Liver (tissue), 9 donors: ENCODE data around the gene LHCGR. TPM values are rescaled to one million over a fixed set of nuclear protein-coding genes. Genes with fewer than 3 reads are reported as not detected.

ENCODE experiments used
- DNase-seq: peaks from one replicate; pipeline ENCODE4 v3.0.0-alpha.2; 2017; ENCODE audit warnings: low spot score
- H3K27ac ChIP-seq, 2 donors: one replicate each; pipeline ENCODE4 v1.7.0; 2013; ENCODE audit warnings: inconsistent platforms in 2 of 2, low read length in 2 of 2, control low read depth in 1 of 2, low read depth in 1 of 2, mild to moderate bottlenecking in 1 of 2
- H3K27me3 ChIP-seq, 4 donors: one replicate each; pipeline versions ENCODE4 v1.6.1 to v1.7.0; 2013; ENCODE audit warnings: low read length in 3 of 4, inconsistent platforms in 1 of 4, mild to moderate bottlenecking in 1 of 4, moderate library complexity in 1 of 4; ENCODE audit not compliant: control insufficient read depth in 4 of 4, insufficient read depth in 4 of 4
- H3K36me3 ChIP-seq, 4 donors: one replicate each; pipeline versions ENCODE4 v1.6.1 to v1.7.0; 2013; ENCODE audit warnings: low read length in 3 of 4, mild to moderate bottlenecking in 3 of 4, low read depth in 1 of 4, moderate library complexity in 1 of 4; ENCODE audit not compliant: control insufficient read depth in 4 of 4, insufficient read depth in 3 of 4
- H3K4me1 ChIP-seq, 4 donors: one replicate each; pipeline versions ENCODE4 v1.6.1 to v1.7.0; 2013; ENCODE audit warnings: low read length in 3 of 4, mild to moderate bottlenecking in 3 of 4, moderate library complexity in 1 of 4; ENCODE audit not compliant: control insufficient read depth in 4 of 4, insufficient read depth in 4 of 4
- H3K4me3 ChIP-seq, 3 donors: one replicate each; pipeline versions ENCODE4 v1.6.1 to v1.7.0; 2013; ENCODE audit warnings: low read length in 3 of 3, control low read depth in 1 of 3, low read depth in 1 of 3, mild to moderate bottlenecking in 1 of 3
- H3K9ac ChIP-seq, 2 donors: one replicate each; pipeline ENCODE4 v1.7.0; 2013; ENCODE audit warnings: low read length in 2 of 2, mild to moderate bottlenecking in 2 of 2, moderate library complexity in 2 of 2, control low read depth in 1 of 2, low read depth in 1 of 2
- H3K9me3 ChIP-seq, 4 donors: one replicate each; pipeline versions ENCODE4 v1.6.1 to v1.7.0; 2013; ENCODE audit warnings: low read length in 3 of 4; ENCODE audit not compliant: control insufficient read depth in 4 of 4
- EGR1 ChIP-seq, 2 donors: IDR thresholded peaks; 2 replicates each; pipeline ENCODE4 v1.6.1; 2016 to 2018; ENCODE audit warnings: antibody characterized with exemption in 2 of 2, low read depth in 2 of 2
- FOXA1 ChIP-seq: IDR thresholded peaks from 2 replicates; pipeline ENCODE4 v1.6.1; 2016; ENCODE audit warnings: antibody characterized with exemption
- FOXA2 ChIP-seq: IDR thresholded peaks from 2 replicates; pipeline ENCODE4 v1.6.1; 2016; ENCODE audit warnings: antibody characterized with exemption
- GABPA ChIP-seq, 2 donors: IDR thresholded peaks in 1 of 2; conservative IDR thresholded peaks in 1 of 2; 2 replicates each; pipeline ENCODE4 v1.6.1; 2016; ENCODE audit warnings: antibody characterized with exemption in 2 of 2, mild to moderate bottlenecking in 1 of 2, moderate library complexity in 1 of 2
- HNF4A ChIP-seq, 2 donors: conservative IDR thresholded peaks; 2 replicates each; pipeline ENCODE4 v1.6.1; 2016; ENCODE audit warnings: antibody characterized with exemption in 2 of 2, mild to moderate bottlenecking in 2 of 2
- HNF4G ChIP-seq: IDR thresholded peaks from 2 replicates; pipeline ENCODE4 v1.6.1; 2016; ENCODE audit warnings: antibody characterized with exemption
- JUND ChIP-seq, 2 donors: IDR thresholded peaks; 2 replicates each; pipeline ENCODE4 v1.6.1; 2016; ENCODE audit warnings: antibody characterized with exemption in 2 of 2
- NR2F2 ChIP-seq: IDR thresholded peaks from 2 replicates; pipeline ENCODE4 v1.6.1; 2016; ENCODE audit warnings: antibody characterized with exemption
- RAD21 ChIP-seq, 2 donors: IDR thresholded peaks; 2 replicates each; pipeline ENCODE4 v1.6.1; 2016; ENCODE audit warnings: antibody characterized with exemption in 2 of 2, mild to moderate bottlenecking in 2 of 2
- RXRA ChIP-seq, 2 donors: IDR thresholded peaks; 2 replicates each; pipeline ENCODE4 v1.6.1; 2017 to 2018; ENCODE audit warnings: antibody characterized with exemption in 2 of 2, mild to moderate bottlenecking in 1 of 2
- SP1 ChIP-seq: IDR thresholded peaks from 2 replicates; pipeline ENCODE4 v1.6.1; 2018; ENCODE audit warnings: antibody characterized with exemption, mild to moderate bottlenecking
- TAF1 ChIP-seq: conservative IDR thresholded peaks from 2 replicates; pipeline ENCODE4 v1.6.1; 2016; ENCODE audit warnings: antibody characterized with exemption, mild to moderate bottlenecking
- YY1 ChIP-seq: IDR thresholded peaks from 2 replicates; pipeline ENCODE4 v1.6.1; 2016; ENCODE audit warnings: antibody characterized with exemption, mild to moderate bottlenecking
- WGBS: extraction: QIAGEN DNeasy Blood & Tissue Kit; methylation state at CpG from one replicate; pipeline ENCODE4 v1.1.7; 2013; 5-methylcytosine and 5-hydroxymethylcytosine counted together
- polyA plus RNA-seq, 2 donors: library from polyadenylated mRNA; stranded (reverse) in 1 of 2; unstranded in 1 of 2; fragments of 200-250 nt in 1 of 2; fragments of >200 nt in 1 of 2; fragmentation: Nextera tagmentation in 1 of 2; extraction: Ambion mirVana in 1 of 2; gene quantifications; one replicate each; pipeline versions ENCODE4 v1.2.1 to v1.2.3, GENCODE V29; 2013 to 2015
- total RNA-seq, 2 donors: library from RNA; depleted of rRNA; stranded (reverse); fragments of >200 nt; gene quantifications; one replicate each; pipeline ENCODE4 v1.2.3, GENCODE V29; 2014
- TF ChIP-seq, protein P1 (sequence below): IDR thresholded peaks from 2 replicates; pipeline ENCODE4 v1.6.1; 2016; ENCODE audit warnings: antibody characterized with exemption
- TF ChIP-seq, protein P2 (sequence below): IDR thresholded peaks from 2 replicates; pipeline ENCODE4 v1.6.1; 2016; ENCODE audit warnings: antibody characterized with exemption
- TF ChIP-seq, protein P3 (sequence below): IDR thresholded peaks from 2 replicates; pipeline ENCODE4 v1.6.1; 2016; ENCODE audit warnings: antibody characterized with exemption
- TF ChIP-seq, protein P4 (sequence below): IDR thresholded peaks from 2 replicates; pipeline ENCODE4 v1.6.1; 2016; ENCODE audit warnings: antibody characterized with exemption, mild to moderate bottlenecking
- TF ChIP-seq, protein P5 (sequence below): fragments of 150-350 bp; IDR thresholded peaks from 2 replicates; pipeline ENCODE4 v1.5.1; 2017; ENCODE audit warnings: improper control_type of control experiment, low read depth, low read length; ENCODE audit not compliant: missing input control
- donor health status: healthy.
- donor health status: healthy.
- donor health status: healthy.
- donor health status: healthy.
- donor health status: healthy.

Gene LHCGR
- total and polyA plus RNA-seq, 4 donors, result not detected

DNA sequence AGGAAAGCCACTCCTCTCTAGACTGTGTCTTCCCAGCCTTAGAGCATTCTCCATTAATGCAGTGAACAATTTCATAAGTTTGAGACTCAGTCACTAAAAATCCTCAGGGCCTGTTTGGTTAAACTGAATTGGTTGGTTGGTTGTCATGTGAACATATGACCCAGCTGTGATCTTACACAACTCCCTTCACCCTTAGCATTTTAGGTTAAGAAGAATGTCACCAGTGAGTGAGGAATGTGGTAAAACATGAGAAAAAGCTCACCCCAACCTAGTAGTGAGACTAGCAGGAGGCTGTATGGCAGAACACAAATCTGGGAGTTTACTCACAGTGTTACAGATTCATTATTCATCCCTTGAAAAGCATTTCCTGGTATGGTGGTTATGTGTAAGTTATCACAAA is 32.4 kb downstream of the LHCGR start:
- DNase-seq, result no peak
- no peaks in the 10 kb centered on the region for H3K27me3 ChIP-seq
- no peak overlapping the region for H3K27ac ChIP-seq
- TF ChIP-seq GABPA (IDR thresholded peaks at IDR 0.05 in 1 of 2, conservative IDR thresholded peaks at IDR 0.05 in 1 of 2), result no peak
- TF ChIP-seq, protein P1, sequence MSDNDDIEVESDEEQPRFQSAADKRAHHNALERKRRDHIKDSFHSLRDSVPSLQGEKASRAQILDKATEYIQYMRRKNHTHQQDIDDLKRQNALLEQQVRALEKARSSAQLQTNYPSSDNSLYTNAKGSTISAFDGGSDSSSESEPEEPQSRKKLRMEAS, result no peak
- no peak for TF ChIP-seq TAF1
- TF ChIP-seq YY1, result no peak
- TF ChIP-seq EGR1 (IDR thresholded peaks at IDR 0.05; ENCODE audit: low read depth in 2 of 2), result no peak
- no peak for TF ChIP-seq HNF4A (conservative IDR thresholded peaks at IDR 0.05)
- TF ChIP-seq, protein P2, sequence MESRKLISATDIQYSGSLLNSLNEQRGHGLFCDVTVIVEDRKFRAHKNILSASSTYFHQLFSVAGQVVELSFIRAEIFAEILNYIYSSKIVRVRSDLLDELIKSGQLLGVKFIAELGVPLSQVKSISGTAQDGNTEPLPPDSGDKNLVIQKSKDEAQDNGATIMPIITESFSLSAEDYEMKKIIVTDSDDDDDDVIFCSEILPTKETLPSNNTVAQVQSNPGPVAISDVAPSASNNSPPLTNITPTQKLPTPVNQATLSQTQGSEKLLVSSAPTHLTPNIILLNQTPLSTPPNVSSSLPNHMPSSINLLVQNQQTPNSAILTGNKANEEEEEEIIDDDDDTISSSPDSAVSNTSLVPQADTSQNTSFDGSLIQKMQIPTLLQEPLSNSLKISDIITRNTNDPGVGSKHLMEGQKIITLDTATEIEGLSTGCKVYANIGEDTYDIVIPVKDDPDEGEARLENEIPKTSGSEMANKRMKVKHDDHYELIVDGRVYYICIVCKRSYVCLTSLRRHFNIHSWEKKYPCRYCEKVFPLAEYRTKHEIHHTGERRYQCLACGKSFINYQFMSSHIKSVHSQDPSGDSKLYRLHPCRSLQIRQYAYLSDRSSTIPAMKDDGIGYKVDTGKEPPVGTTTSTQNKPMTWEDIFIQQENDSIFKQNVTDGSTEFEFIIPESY, result no peak
- TF ChIP-seq HNF4G, result no peak
- no peak for TF ChIP-seq RXRA (IDR thresholded peaks at IDR 0.05)
- TF ChIP-seq NR2F2, result no peak
- TF ChIP-seq FOXA1, result no peak
- TF ChIP-seq JUND (IDR thresholded peaks at IDR 0.05), result no peak
- TF ChIP-seq, protein P3, sequence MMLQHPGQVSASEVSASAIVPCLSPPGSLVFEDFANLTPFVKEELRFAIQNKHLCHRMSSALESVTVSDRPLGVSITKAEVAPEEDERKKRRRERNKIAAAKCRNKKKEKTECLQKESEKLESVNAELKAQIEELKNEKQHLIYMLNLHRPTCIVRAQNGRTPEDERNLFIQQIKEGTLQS, result no peak
- TF ChIP-seq RAD21 (IDR thresholded peaks at IDR 0.05), result no peak
- TF ChIP-seq FOXA2, result no peak
- H3K4me1 ChIP-seq, result no peaks in the 10 kb centered on the region
- no peaks in the 10 kb centered on the region for H3K9me3 ChIP-seq
- no peaks in the 10 kb centered on the region for H3K36me3 ChIP-seq
- H3K4me3 ChIP-seq, result no peak overlapping the region
- H3K9ac ChIP-seq, result no peak overlapping the region

DNA sequence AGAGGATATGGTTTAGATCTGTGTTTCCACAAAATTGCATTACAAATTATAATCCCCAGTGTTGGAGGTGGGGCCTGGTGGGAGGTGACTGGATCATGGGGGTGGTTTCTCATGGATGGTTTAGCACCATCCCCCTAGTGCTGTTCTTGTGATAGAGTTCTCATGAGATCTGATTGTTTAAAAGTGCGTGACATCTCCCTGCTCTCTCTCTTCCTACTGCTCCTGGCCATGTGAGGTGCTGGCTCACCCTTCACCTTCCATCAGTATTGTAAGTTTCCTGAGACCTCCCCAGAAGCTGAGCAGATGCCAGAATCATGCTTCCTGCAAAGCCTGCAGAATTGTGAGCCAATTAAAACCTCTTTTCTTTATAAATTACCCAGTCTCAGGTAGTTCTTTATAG is 33.1 kb downstream of the LHCGR start:
- no peaks in the 10 kb centered on the region for H3K4me1 ChIP-seq
- TF ChIP-seq RAD21 (IDR thresholded peaks at IDR 0.05), result no peak
- no peak for TF ChIP-seq FOXA2
- TF ChIP-seq FOXA1, result no peak
- TF ChIP-seq JUND (IDR thresholded peaks at IDR 0.05), result no peak
- TF ChIP-seq HNF4G, result no peak
- no peak for TF ChIP-seq RXRA (IDR thresholded peaks at IDR 0.05)
- no peak for TF ChIP-seq HNF4A (conservative IDR thresholded peaks at IDR 0.05)
- TF ChIP-seq GABPA (IDR thresholded peaks at IDR 0.05 in 1 of 2, conservative IDR thresholded peaks at IDR 0.05 in 1 of 2), result no peak
- TF ChIP-seq NR2F2, result no peak
- TF ChIP-seq TAF1, result no peak
- no peak for TF ChIP-seq YY1
- TF ChIP-seq, protein P4, sequence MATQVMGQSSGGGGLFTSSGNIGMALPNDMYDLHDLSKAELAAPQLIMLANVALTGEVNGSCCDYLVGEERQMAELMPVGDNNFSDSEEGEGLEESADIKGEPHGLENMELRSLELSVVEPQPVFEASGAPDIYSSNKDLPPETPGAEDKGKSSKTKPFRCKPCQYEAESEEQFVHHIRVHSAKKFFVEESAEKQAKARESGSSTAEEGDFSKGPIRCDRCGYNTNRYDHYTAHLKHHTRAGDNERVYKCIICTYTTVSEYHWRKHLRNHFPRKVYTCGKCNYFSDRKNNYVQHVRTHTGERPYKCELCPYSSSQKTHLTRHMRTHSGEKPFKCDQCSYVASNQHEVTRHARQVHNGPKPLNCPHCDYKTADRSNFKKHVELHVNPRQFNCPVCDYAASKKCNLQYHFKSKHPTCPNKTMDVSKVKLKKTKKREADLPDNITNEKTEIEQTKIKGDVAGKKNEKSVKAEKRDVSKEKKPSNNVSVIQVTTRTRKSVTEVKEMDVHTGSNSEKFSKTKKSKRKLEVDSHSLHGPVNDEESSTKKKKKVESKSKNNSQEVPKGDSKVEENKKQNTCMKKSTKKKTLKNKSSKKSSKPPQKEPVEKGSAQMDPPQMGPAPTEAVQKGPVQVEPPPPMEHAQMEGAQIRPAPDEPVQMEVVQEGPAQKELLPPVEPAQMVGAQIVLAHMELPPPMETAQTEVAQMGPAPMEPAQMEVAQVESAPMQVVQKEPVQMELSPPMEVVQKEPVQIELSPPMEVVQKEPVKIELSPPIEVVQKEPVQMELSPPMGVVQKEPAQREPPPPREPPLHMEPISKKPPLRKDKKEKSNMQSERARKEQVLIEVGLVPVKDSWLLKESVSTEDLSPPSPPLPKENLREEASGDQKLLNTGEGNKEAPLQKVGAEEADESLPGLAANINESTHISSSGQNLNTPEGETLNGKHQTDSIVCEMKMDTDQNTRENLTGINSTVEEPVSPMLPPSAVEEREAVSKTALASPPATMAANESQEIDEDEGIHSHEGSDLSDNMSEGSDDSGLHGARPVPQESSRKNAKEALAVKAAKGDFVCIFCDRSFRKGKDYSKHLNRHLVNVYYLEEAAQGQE, result no peak
- no peak for TF ChIP-seq EGR1 (IDR thresholded peaks at IDR 0.05; ENCODE audit: low read depth in 2 of 2)
- TF ChIP-seq, protein P5, sequence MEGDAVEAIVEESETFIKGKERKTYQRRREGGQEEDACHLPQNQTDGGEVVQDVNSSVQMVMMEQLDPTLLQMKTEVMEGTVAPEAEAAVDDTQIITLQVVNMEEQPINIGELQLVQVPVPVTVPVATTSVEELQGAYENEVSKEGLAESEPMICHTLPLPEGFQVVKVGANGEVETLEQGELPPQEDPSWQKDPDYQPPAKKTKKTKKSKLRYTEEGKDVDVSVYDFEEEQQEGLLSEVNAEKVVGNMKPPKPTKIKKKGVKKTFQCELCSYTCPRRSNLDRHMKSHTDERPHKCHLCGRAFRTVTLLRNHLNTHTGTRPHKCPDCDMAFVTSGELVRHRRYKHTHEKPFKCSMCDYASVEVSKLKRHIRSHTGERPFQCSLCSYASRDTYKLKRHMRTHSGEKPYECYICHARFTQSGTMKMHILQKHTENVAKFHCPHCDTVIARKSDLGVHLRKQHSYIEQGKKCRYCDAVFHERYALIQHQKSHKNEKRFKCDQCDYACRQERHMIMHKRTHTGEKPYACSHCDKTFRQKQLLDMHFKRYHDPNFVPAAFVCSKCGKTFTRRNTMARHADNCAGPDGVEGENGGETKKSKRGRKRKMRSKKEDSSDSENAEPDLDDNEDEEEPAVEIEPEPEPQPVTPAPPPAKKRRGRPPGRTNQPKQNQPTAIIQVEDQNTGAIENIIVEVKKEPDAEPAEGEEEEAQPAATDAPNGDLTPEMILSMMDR, result no peak
- no peak for TF ChIP-seq SP1
- TF ChIP-seq, protein P1, result no peak
- TF ChIP-seq, protein P3, result no peak
- TF ChIP-seq, protein P2, result no peak
- DNase-seq, result no peak
- 85% methylated on average over 1 of the region's 1 CpG for WGBS
- no peak overlapping the region for H3K4me3 ChIP-seq
- H3K27ac ChIP-seq, result no peak overlapping the region
- H3K9me3 ChIP-seq, result no peaks in the 10 kb centered on the region
- H3K36me3 ChIP-seq, result no peaks in the 10 kb centered on the region
- no peak overlapping the region for H3K9ac ChIP-seq
- H3K27me3 ChIP-seq, result no peaks in the 10 kb centered on the region
